GM23248 (cell line): ENCODE measurements around the gene UBE2E3.

Experiments used
- EZH2 ChIP-seq: fragments of 200-600 bp; sonication (generic); IDR thresholded peaks from 2 replicates; pipeline ENCODE4 v1.6.1; 2018; ENCODE audit warnings: antibody characterized with exemption, mild to moderate bottlenecking; ENCODE audit not compliant: insufficient read depth, poor library complexity, severe bottlenecking
- EZH2phosphoT487 ChIP-seq: fragments of 200-600 bp; sonication (generic); IDR thresholded peaks from 2 replicates; pipeline ENCODE4 v1.6.1; 2018; ENCODE audit warnings: antibody characterized with exemption, moderate library complexity, mild to moderate bottlenecking, low read depth; ENCODE audit not compliant: insufficient read depth

- no peak for TF ChIP-seq EZH2phosphoT487
- TF ChIP-seq EZH2, result no peak
These were observed 83.3 kb downstream of the UBE2E3 start for GRCh38 chr2:181063696-181064095.
